Activated CD4-positive, alpha-beta memory T cell treated with anti-CD3 and anti-CD28 coated beads, Interleukin-2, amount 10 ng/mL, durations not matched to agents 7 days and 5 days (primary cell): Measurements from ENCODE around the gene FOSB. TPM values are rescaled to one million over a fixed set of nuclear protein-coding genes. Genes with fewer than 3 reads are reported as not detected.

Experiments
- CTCF ChIA-PET: fragments of 350-600 bp; sonication (Branson Sonifier 250); formaldehyde crosslinking; loops from one replicate; lab custom pipeline; 2021; ENCODE audit warnings: antibody characterized with exemption, inconsistent platforms; lab: Charles Lee
- POLR2A ChIA-PET: fragments of 350-600 bp; sonication (Branson Sonifier 250); formaldehyde crosslinking; loops from one replicate; lab custom pipeline; 2021; ENCODE audit warnings: antibody characterized with exemption; lab: Charles Lee
- DNase-seq: peaks from one replicate; pipeline ENCODE4 v3.0.0-alpha.2; 2020
- H3K27ac Mint-ChIP-seq: one replicate; pipeline ENCODE4 v1.8.0; 2021; ENCODE audit warnings: mild to moderate bottlenecking, mixed read lengths
- H3K27me3 Mint-ChIP-seq: one replicate; pipeline ENCODE4 v1.8.0; 2021; ENCODE audit warnings: mixed read lengths
- H3K36me3 Mint-ChIP-seq: one replicate; pipeline ENCODE4 v1.8.0; 2021; ENCODE audit warnings: low read depth, mixed read lengths
- H3K4me1 Mint-ChIP-seq: one replicate; pipeline ENCODE4 v1.8.0; 2021; ENCODE audit warnings: mixed read lengths
- H3K4me3 Mint-ChIP-seq: one replicate; pipeline ENCODE4 v1.8.0; 2021; ENCODE audit warnings: mild to moderate bottlenecking, mixed read lengths
- H3K9me3 Mint-ChIP-seq: one replicate; pipeline ENCODE4 v1.8.0; 2021; ENCODE audit warnings: mixed read lengths
- total RNA-seq, 2 experiments: library from RNA; stranded (reverse); gene quantifications; one replicate each; pipeline ENCODE4 v1.2.3, GENCODE V29; 2021

Gene FOSB
- total RNA-seq, 2 experiments from 2014 or later = 15.3 to 16.1 TPM

DNA sequence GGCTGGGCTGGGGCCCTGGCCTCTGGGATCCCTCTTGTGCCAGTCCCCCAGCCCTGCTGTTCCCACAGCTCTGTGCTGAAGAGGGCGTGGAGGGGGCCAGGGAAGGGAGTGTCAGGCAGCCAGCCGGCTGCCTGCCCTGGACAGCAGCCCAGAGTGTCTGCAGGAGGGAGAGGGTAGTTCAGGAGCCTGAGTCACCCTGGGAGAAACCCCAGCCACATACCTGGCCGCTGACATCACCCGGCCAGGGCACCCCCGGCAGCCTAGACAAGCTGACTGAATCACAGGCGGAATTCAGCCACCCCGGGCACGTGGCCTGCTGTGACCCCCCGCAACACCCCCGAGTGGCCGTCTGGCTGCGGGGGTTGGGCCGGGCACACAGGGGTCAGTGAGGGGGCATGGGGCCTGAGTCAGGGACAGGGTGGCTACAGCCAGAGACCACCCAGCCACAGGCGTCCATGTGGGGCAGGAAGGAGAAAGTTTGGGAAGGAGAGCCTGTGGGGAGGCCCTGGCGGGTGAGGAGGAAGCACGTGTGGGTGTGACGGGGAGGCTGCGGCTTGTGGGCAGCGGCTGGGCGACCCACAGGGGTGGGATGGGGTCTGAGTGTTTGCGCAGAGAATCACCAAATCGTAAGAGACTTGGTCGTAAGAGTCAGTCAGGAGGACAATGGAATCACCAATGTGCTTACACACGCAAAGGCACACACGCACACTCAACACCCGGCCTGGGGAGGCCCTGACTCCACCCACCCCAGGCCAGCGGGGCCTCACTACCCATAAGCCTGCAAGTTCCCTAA is 11.9 kb upstream of the FOSB start:
- POLR2A ChIA-PET = interaction anchor here (0.9 to 5.4 kb wide), 2 partner anchors 12 to 707 kb away, joined by 3 to 25 read pairs; partner anchors contain the start of gene FOSB
- CTCF ChIA-PET = interaction anchor here (0.6 to 3.2 kb wide), 8 partner anchors 10 to 103 kb away, joined by 3 to 16 read pairs (median 6); partner anchors contain the start of gene FOSB

DNA sequence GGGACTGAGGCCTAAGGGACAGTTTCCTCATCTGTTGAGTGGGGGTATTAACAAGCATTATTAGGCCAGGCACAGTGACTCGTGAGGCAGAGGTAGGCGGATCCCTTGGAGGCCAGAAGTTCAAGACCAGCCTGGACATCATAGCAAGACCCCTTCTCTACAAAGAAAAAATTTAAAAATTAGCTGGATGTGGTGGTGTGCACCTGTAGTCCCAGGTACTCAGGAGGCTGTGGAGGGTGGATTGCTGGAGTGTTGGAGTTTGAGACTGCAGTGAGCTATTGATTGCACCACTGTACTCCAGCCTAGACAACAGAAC is 11.3 kb upstream of the FOSB start:
- Mint-ChIP-seq H3K27me3 (peaks cover 6% of the 10 kb centered on the region), H3K27ac (no peak overlapping the region), H3K36me3 (no peaks in the 10 kb centered on the region), H3K4me3 (no peak overlapping the region), H3K4me1 (peaks cover 26% of the 10 kb centered on the region), H3K9me3 (no peaks in the 10 kb centered on the region)
- DNase-seq = no peak
- ChIA-PET POLR2A (interaction anchor here (0.8 to 5.4 kb wide), 3 partner anchors 11 to 707 kb away, joined by 3 to 25 read pairs (median 4); partner anchors contain the start of gene FOSB), CTCF (interaction anchor here (0.6 to 3.2 kb wide), 7 partner anchors 11 to 102 kb away, joined by 3 to 16 read pairs (median 7); partner anchors contain the start of gene FOSB)

More for the DNA sequence above, 11.9 kb upstream of the FOSB start:
- Mint-ChIP-seq H3K27me3 (peaks cover 6% of the 10 kb centered on the region), H3K27ac (no peak overlapping the region), H3K36me3 (no peaks in the 10 kb centered on the region), H3K4me1 (peaks cover 31% of the 10 kb centered on the region), H3K9me3 (no peaks in the 10 kb centered on the region), H3K4me3 (no peak overlapping the region)
- peak; percentile 54 for DNase-seq

DNA sequence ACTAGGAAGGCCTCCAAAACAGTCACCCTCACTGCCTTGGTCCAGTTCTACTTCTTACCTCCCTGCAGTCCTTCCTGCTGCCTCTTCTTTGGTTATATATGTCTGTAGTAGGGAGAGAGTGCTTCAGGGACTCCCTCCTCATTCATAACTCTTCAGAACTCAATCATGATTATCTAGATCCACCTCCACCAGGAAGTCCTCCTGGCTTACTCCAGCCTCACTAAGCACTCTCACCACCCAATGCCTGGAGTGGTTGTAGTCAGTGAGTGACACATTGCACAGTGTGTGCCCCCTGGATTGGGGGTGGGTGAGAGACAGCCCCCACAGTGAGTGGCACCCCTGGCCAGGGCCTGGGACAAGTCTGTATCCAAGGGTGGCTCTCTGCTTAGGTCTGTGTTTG is 10.0 kb upstream of the FOSB start:
- Mint-ChIP-seq H3K27me3 (peaks cover 5% of the 10 kb centered on the region), H3K36me3 (no peaks in the 10 kb centered on the region), H3K9me3 (no peaks in the 10 kb centered on the region), H3K4me1 (peaks cover 16% of the 10 kb centered on the region), H3K4me3 (no peak overlapping the region), H3K27ac (no peak overlapping the region)
- ChIA-PET POLR2A (interaction anchor here (0.7 to 5.4 kb wide), 2 partner anchors 11 to 152 kb away, joined by 3 to 25 read pairs; partner anchors contain the start of gene FOSB), CTCF (no interaction called here)
- DNase-seq = no peak

DNA sequence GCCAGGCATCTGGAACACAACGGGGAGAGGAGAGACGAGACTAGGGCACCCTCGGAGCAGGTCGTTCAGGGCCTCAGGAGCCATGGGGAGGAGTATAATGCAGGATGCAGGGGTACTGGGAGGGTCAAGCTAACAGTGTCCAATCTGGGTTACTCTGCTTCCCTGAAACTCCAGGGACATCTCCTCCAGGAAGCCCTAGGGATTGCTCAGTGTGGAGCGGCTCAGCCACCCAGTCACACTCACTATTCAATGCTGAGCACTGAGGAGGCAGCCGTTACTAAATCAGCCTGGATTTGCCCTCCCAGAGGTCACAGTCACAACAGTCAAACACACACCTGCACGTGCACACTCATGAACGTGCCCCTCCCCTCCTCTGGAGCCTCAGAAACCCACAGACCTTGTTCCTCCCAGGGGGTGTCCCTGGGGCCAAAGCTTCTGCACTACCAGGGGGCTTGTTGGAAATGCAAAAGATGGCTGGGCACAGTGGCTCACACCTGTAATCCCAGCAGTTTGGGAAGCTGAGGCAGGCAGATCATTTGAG is 6.9 kb upstream of the FOSB start:
- Mint-ChIP-seq H3K4me3 (no peak overlapping the region), H3K36me3 (no peaks in the 10 kb centered on the region), H3K27ac (no peak overlapping the region), H3K27me3 (peaks cover 11% of the 10 kb centered on the region), H3K4me1 (peaks cover 9% of the 10 kb centered on the region), H3K9me3 (no peaks in the 10 kb centered on the region)
- POLR2A ChIA-PET = interaction anchor here (1.7 kb wide), 1 partner anchor 21 kb away, joined by 6 read pairs; no protein-coding TSS in a partner anchor
- CTCF ChIA-PET = no interaction called here
- no peak for DNase-seq

DNA sequence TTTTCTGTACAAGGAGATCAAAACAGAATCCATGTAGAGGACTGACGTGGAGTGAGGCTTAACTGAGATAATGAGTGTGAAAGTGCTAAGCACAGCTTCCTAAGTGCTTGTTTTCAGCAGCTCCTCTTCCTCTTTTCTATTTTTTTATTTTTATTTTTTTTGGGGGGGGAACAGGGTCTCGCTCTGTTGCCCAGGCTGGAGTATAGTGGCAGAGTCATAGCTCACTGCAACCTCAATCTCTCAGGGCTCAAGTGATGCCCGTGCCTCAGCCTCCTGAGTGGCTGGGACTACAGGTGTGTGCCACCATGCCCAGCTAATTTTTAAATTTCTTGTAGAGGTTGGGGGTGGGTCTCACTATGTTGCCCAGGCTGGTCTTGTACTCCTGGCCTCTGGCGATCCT is 5.6 kb upstream of the FOSB start:
- H3K4me1 Mint-ChIP-seq = peaks cover 4% of the 10 kb centered on the region
- H3K36me3 Mint-ChIP-seq = no peaks in the 10 kb centered on the region
- H3K27me3 Mint-ChIP-seq = peaks cover 13% of the 10 kb centered on the region
- no peaks in the 10 kb centered on the region for H3K9me3 Mint-ChIP-seq
- no peak overlapping the region for H3K27ac Mint-ChIP-seq
- ChIA-PET CTCF (interaction anchor here (0.7 to 2.6 kb wide), 4 partner anchors 12 to 24 kb away, joined by 3 to 7 read pairs (median 4); no protein-coding TSS in a partner anchor), POLR2A (interaction anchor here (1.7 kb wide), 2 partner anchors 16 to 23 kb away, joined by 6 read pairs; no protein-coding TSS in a partner anchor)
- no peak overlapping the region for H3K4me3 Mint-ChIP-seq
- no peak for DNase-seq

DNA sequence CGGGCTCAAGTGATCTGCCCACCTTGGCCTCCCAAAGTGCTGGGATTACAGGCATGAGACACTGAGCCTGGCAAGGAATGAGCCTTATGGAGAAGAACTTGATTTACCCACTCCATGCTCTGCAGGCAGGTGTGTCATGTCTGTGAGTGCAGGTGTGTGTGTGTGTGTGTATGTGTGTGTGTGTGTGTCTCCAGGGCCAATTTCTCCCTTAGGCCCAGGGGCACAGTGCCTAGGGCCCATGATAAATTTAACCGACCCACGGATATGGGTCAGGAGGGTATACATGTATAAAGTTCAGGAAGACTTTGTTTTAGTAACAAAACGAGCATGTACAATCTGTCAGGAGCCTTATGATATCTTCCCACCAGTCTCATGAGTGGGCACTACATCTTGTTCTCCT is 4.6 kb upstream of the FOSB start:
- POLR2A ChIA-PET = interaction anchor here (1.7 kb wide), 1 partner anchor 15 kb away, joined by 6 read pairs; no protein-coding TSS in a partner anchor
- H3K9me3 Mint-ChIP-seq = no peaks in the 10 kb centered on the region
- no peaks in the 10 kb centered on the region for H3K36me3 Mint-ChIP-seq
- H3K4me1 Mint-ChIP-seq = peaks cover 12% of the 10 kb centered on the region
- CTCF ChIA-PET = interaction anchor here (1.3 to 2.6 kb wide), 2 partner anchors 23 to 24 kb away, joined by 4 to 7 read pairs; no protein-coding TSS in a partner anchor
- DNase-seq = no peak
- no peak overlapping the region for H3K4me3 Mint-ChIP-seq
- H3K27me3 Mint-ChIP-seq = peaks cover 13% of the 10 kb centered on the region
- H3K27ac Mint-ChIP-seq = no peak overlapping the region

DNA sequence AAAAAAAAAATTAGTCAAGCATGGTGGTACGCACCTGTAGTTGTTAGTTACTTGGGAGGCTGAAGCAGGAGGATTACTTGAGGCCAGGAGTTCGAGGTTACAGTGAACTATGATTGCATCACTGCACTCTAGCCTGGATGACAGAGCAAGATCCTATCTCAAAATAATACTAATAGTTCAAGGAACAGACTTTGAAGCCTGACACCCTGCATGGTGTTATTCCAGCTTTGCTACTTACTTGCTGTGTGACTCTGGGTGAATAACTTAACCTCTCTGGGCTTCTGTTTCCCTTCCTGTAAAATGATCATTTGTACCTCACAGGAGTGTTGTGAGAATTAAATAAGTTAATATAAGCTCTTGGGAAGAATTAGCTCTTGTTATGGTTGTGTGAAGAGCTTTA is 3.5 kb upstream of the FOSB start:
- peaks cover 15% of the 10 kb centered on the region for H3K4me1 Mint-ChIP-seq
- no peak for DNase-seq
- POLR2A ChIA-PET = interaction anchor here (1.0 kb wide), 1 partner anchor 10 kb away, joined by 3 read pairs; no protein-coding TSS in a partner anchor
- no peaks in the 10 kb centered on the region for H3K36me3 Mint-ChIP-seq
- H3K27ac Mint-ChIP-seq = no peak overlapping the region
- CTCF ChIA-PET = interaction anchor here (0.6 to 1.2 kb wide), 3 partner anchors 14 to 1152 kb away, joined by 3 to 5 read pairs (median 3); no protein-coding TSS in a partner anchor
- H3K27me3 Mint-ChIP-seq = peaks cover 13% of the 10 kb centered on the region
- no peak overlapping the region for H3K4me3 Mint-ChIP-seq
- H3K9me3 Mint-ChIP-seq = no peaks in the 10 kb centered on the region

DNA sequence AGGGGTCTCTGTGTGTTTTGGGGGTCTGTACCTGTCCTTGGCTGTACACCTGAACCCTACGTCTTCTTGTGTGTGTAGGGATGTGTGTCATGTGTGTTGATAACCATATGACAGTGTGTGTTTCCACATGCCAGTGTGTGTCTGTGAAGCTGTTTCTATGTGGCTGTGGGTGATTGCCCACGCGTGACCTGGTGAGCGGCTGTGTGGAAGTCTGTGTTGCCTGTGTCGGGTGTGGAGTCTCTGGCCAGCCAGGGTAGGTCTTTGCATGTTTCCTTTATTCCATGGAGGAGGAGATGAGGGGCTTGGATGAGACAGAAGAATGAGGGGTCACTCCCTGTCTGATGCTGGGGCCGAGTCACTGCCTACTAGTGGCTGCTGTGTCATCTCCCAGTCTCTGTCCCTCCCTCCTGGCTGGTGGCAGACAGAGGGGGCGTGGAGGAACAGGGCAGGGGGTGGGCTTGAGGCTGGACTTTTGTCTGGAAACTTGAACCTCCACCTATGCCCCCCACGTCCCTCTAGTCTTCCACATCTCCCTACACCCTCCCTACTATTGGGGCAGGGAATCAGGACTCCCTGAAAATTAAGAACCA is 2.8 kb upstream of the FOSB start:
- Mint-ChIP-seq H3K27me3 (peaks cover 13% of the 10 kb centered on the region), H3K27ac (no peak overlapping the region), H3K4me3 (no peak overlapping the region), H3K36me3 (no peaks in the 10 kb centered on the region), H3K4me1 (peaks cover 21% of the 10 kb centered on the region), H3K9me3 (no peaks in the 10 kb centered on the region)
- CTCF ChIA-PET = interaction anchor here (0.9 to 1.2 kb wide), 2 partner anchors 14 to 26 kb away, joined by 3 to 5 read pairs; no protein-coding TSS in a partner anchor
- POLR2A ChIA-PET = interaction anchor here (1.0 kb wide), 1 partner anchor 9 kb away, joined by 3 read pairs; no protein-coding TSS in a partner anchor
- no peak for DNase-seq

DNA sequence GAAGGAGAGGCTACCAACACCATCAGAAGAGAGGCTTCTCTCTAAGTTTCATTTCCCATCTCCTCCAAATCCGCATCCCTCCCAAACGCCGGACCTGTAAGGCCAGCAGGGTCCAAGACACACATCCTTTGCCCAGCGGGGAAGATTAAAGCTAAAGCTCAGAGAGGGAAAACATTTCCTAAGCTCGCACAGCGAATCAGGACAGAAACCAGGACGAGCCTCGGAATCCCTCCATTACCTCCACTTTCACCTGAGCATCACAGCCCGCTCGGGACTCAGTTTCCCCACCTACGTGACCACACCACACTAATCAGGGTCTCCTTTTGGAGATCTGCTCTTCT is 711 bp upstream of the FOSB start:
- ChIA-PET CTCF (interaction anchor here (0.6 to 4.4 kb wide), 9 partner anchors 10 to 159 kb away, joined by 3 to 77 read pairs (median 7); no protein-coding TSS in a partner anchor), POLR2A (interaction anchor here (0.7 to 4.1 kb wide), 8 partner anchors 10 to 264 kb away, joined by 3 to 37 read pairs (median 12); no protein-coding TSS in a partner anchor)
- Mint-ChIP-seq H3K36me3 (no peaks in the 10 kb centered on the region), H3K4me1 (peaks cover 27% of the 10 kb centered on the region), H3K4me3 (peak overlapping the region; percentile 88), H3K27ac (no peak overlapping the region), H3K9me3 (no peaks in the 10 kb centered on the region), H3K27me3 (peaks cover 14% of the 10 kb centered on the region)
- DNase-seq = no peak

DNA sequence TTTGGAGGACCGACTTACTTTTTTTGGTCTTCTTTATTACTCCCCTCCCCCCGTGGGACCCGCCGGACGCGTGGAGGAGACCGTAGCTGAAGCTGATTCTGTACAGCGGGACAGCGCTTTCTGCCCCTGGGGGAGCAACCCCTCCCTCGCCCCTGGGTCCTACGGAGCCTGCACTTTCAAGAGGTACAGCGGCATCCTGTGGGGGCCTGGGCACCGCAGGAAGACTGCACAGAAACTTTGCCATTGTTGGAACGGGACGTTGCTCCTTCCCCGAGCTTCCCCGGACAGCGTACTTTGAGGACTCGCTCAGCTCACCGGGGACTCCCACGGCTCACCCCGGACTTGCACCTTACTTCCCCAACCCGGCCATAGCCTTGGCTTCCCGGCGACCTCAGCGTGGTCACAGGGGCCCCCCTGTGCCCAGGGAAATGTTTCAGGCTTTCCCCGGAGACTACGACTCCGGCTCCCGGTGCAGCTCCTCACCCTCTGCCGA is 409 bp downstream of the FOSB start:
- peak overlapping the region; percentile 91 for H3K27ac Mint-ChIP-seq
- peak overlapping the region; percentile 88 for H3K4me3 Mint-ChIP-seq
- no peaks in the 10 kb centered on the region for H3K36me3 Mint-ChIP-seq
- peaks cover 20% of the 10 kb centered on the region for H3K27me3 Mint-ChIP-seq
- peak; percentile 61 for DNase-seq
- peaks cover 29% of the 10 kb centered on the region for H3K4me1 Mint-ChIP-seq
- CTCF ChIA-PET = interaction anchor here (0.6 to 4.4 kb wide), 11 partner anchors 10 to 301 kb away, joined by 3 to 77 read pairs (median 7); no protein-coding TSS in a partner anchor
- POLR2A ChIA-PET = interaction anchor here (1.1 to 4.1 kb wide), 15 partner anchors 11 to 249 kb away, joined by 3 to 37 read pairs (median 7); partner anchors contain the start of genes OPA3 and VASP
- no peaks in the 10 kb centered on the region for H3K9me3 Mint-ChIP-seq

DNA sequence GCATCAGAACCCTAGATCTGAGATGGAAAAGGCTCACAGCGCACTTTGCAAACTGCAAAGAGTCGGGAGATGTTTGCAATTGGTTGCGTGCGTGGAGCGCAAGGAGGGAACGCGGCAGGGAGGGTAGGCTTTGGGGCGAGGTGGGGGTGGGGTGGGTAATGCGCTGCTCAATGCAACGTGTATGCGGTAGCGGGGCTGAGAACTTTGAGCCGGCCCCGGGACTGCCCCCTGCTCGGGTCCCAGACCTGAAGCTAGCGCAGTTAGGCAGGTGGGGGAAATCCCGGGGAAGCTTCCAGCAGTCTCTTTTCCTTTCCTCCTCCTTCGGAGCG is 971 bp downstream of the FOSB start:
- Mint-ChIP-seq H3K4me1 (peaks cover 29% of the 10 kb centered on the region), H3K4me3 (peak overlapping the region; percentile 88), H3K9me3 (no peaks in the 10 kb centered on the region), H3K27ac (peak overlapping the region; percentile 91), H3K36me3 (no peaks in the 10 kb centered on the region), H3K27me3 (peaks cover 23% of the 10 kb centered on the region)
- ChIA-PET CTCF (interaction anchor here (1.0 to 4.4 kb wide), 11 partner anchors 9 to 174 kb away, joined by 3 to 77 read pairs (median 8); partner anchors contain the start of genes PPM1N and PPP1R13L), POLR2A (interaction anchor here (0.6 to 4.1 kb wide), 17 partner anchors 9 to 376 kb away, joined by 3 to 37 read pairs (median 7); partner anchors contain the start of genes OPA3, PPP1R37, QPCTL and VASP)
- DNase-seq = no peak
